ENCODE data around the gene ZBTB16.

Gene ZBTB16

GRCh38 chr11:114211444-114212121 lies 152.1 kb downstream of the ZBTB16 start:
- no peak for DNase-seq (ENCODE audit: low spot score)

GRCh38 chr11:114213622-114214021 lies 154.1 kb downstream of the ZBTB16 start:
- DNase-seq (ENCODE audit: low spot score): no peak

GRCh38 chr11:114215428-114215827 lies 155.9 kb downstream of the ZBTB16 start:
- DNase-seq (ENCODE audit: low spot score): no peak

- DNase-seq (ENCODE audit: low spot score): no peak
These were observed 156.6 kb downstream of the ZBTB16 start for GRCh38 chr11:114215871-114216795.

- no peak for DNase-seq (ENCODE audit: low spot score)
These were observed 157.3 kb downstream of the ZBTB16 start for GRCh38 chr11:114216796-114217180.

GRCh38 chr11:114218508-114218907 lies 159.0 kb downstream of the ZBTB16 start:
- DNase-seq (ENCODE audit: low spot score): no peak

GRCh38 chr11:114219559-114220349 lies 160.2 kb downstream of the ZBTB16 start:
- DNase-seq (ENCODE audit: low spot score): no peak

- DNase-seq (ENCODE audit: low spot score): no peak
These were observed 161.5 kb downstream of the ZBTB16 start for GRCh38 chr11:114221037-114221436.

- DNase-seq (ENCODE audit: low spot score): no peak
These were observed 166.2 kb downstream of the ZBTB16 start for GRCh38 chr11:114225661-114226060.

- no peak for DNase-seq (ENCODE audit: low spot score)
These were observed 166.8 kb downstream of the ZBTB16 start for GRCh38 chr11:114226356-114226755.

- no peak for DNase-seq (ENCODE audit: low spot score)
These were observed 169.2 kb downstream of the ZBTB16 start for GRCh38 chr11:114228435-114229411.

- DNase-seq (ENCODE audit: low spot score): no peak
These were observed 170.7 kb downstream of the ZBTB16 start for GRCh38 chr11:114230031-114230704.

GRCh38 chr11:114232400-114233059 lies 173.0 kb downstream of the ZBTB16 start:
- DNase-seq (ENCODE audit: low spot score): no peak

- no peak for DNase-seq (ENCODE audit: low spot score)
These were observed 174.2 kb downstream of the ZBTB16 start for GRCh38 chr11:114233755-114234154.

- no peak for DNase-seq (ENCODE audit: low spot score)
These were observed 177.3 kb downstream of the ZBTB16 start for GRCh38 chr11:114236829-114237228.

- no peak for DNase-seq (ENCODE audit: low spot score)
These were observed 178.1 kb downstream of the ZBTB16 start for GRCh38 chr11:114237321-114238280.

- DNase-seq (ENCODE audit: low spot score): no peak
These were observed 180.2 kb downstream of the ZBTB16 start for GRCh38 chr11:114239753-114240161.

- no peak for DNase-seq (ENCODE audit: low spot score)
These were observed 182.5 kb downstream of the ZBTB16 start for GRCh38 chr11:114242032-114242431.
